HFF-Myc (cell line): Measurements from ENCODE around the gene SNED1.

Source experiments
- DNase-seq: peaks from one replicate; pipeline ENCODE4 v3.0.0-alpha.2; 2011; ENCODE audit warnings: low read depth; ENCODE audit errors: extremely low read depth
- H3K4me3 ChIP-seq: replicated peaks from 2 replicates; pipeline ENCODE4 v1.5.1; 2011; ENCODE audit warnings: low read depth, mild to moderate bottlenecking, control low read depth, low read length
- TF ChIP-seq, protein P1 (sequence below): IDR thresholded peaks from 2 replicates; pipeline ENCODE4 v1.5.1; 2012; ENCODE audit warnings: mild to moderate bottlenecking, low read depth, low read length, control low read depth; ENCODE audit errors: missing control alignments

Gene SNED1

GRCh38 chr2:240981280-240981679 lies 17.1 kb upstream of the SNED1 start:
- TF ChIP-seq, protein P1, sequence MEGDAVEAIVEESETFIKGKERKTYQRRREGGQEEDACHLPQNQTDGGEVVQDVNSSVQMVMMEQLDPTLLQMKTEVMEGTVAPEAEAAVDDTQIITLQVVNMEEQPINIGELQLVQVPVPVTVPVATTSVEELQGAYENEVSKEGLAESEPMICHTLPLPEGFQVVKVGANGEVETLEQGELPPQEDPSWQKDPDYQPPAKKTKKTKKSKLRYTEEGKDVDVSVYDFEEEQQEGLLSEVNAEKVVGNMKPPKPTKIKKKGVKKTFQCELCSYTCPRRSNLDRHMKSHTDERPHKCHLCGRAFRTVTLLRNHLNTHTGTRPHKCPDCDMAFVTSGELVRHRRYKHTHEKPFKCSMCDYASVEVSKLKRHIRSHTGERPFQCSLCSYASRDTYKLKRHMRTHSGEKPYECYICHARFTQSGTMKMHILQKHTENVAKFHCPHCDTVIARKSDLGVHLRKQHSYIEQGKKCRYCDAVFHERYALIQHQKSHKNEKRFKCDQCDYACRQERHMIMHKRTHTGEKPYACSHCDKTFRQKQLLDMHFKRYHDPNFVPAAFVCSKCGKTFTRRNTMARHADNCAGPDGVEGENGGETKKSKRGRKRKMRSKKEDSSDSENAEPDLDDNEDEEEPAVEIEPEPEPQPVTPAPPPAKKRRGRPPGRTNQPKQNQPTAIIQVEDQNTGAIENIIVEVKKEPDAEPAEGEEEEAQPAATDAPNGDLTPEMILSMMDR, result no peak
- no peak for DNase-seq
- no peak overlapping the region for H3K4me3 ChIP-seq

DNA sequence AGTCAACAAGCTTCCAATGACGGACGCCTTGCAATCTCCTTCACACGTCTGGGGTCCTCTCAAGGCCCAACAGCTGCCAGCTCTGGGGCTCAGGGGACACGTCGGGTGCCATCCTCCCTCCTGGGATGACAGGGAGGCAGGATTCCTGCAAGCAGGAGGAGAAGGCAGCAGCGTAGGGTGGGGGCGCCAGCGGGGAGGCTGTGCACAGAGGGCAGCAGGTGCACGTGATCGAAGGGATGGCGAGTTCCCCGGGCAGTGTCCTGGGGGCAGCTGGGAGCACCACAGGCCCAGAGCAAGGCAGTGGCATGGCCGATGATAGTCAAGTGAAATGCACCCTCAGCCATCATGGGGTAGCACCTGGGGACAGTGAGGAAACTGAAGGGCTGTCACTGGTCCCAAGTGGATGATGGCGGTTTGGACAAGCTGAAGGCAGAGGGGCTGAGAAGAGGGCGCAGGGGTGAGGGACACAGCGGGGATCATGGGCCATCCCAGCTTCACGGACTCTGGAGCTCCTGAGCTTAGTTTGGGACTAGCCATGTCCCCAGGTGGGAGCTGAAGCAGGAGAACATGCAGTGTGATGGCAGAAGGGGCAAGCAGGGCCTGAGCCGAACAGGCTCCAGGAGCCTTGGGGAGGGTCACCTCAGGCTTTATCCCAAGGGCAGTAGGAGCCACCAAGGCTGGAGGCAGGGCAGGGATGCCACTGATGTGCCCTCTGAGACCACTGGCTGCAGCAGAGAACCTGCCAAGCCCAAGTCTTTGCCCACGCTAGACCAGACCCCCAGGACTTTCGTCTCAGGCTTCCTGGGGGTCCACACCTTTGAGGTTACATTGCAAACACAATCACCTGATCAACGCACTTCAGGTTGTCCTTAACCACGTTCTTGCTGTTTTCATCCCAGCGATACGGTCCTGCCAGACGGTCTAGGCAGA lies 16.3 kb upstream of the SNED1 start:
- TF ChIP-seq, protein P1, result no peak
- DNase-seq, result no peak
- H3K4me3 ChIP-seq, result no peak overlapping the region

GRCh38 chr2:240982821-240983281 lies 15.6 kb upstream of the SNED1 start:
- TF ChIP-seq, protein P1, result no peak
- DNase-seq, result no peak
- no peak overlapping the region for H3K4me3 ChIP-seq

DNA sequence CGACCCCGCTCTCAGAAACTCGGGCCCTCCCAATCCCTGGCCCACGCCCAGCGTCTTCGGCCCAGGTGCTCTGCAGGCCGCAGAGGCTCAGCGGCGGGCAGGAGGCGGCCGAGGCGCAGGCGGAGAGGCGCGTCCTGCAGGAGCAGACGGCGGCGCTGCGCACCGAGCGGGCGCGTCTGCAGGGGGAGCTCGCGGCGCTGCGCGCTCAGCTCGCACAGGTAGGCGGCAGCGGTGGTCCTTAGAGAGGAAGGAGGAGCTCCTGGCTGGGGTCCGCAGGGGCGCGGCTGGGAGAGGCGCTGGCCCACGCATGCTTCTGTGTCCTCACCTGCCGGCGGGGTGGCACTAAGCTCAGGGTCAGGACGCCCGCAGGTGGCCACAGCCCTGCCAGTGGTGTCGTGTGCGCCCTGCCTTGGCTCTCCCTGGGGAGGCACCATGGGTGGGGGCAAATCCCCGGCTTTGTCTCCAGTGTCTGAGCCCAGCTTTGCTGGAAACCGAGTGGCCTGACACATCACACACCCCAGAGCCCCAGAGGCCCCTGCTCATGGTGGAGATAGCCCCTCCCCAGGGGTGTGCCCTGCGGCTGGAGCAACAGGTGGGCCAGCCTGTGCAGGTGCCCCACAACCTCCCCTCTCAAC lies 14.9 kb upstream of the SNED1 start:
- TF ChIP-seq, protein P1, result no peak
- no peak for DNase-seq
- H3K4me3 ChIP-seq, result no peak overlapping the region

- no peak for DNase-seq
- TF ChIP-seq, protein P1, result no peak
- no peak overlapping the region for H3K4me3 ChIP-seq
Measured at GRCh38 chr2:240983996-240984498, 14.4 kb upstream of the SNED1 start.

DNA sequence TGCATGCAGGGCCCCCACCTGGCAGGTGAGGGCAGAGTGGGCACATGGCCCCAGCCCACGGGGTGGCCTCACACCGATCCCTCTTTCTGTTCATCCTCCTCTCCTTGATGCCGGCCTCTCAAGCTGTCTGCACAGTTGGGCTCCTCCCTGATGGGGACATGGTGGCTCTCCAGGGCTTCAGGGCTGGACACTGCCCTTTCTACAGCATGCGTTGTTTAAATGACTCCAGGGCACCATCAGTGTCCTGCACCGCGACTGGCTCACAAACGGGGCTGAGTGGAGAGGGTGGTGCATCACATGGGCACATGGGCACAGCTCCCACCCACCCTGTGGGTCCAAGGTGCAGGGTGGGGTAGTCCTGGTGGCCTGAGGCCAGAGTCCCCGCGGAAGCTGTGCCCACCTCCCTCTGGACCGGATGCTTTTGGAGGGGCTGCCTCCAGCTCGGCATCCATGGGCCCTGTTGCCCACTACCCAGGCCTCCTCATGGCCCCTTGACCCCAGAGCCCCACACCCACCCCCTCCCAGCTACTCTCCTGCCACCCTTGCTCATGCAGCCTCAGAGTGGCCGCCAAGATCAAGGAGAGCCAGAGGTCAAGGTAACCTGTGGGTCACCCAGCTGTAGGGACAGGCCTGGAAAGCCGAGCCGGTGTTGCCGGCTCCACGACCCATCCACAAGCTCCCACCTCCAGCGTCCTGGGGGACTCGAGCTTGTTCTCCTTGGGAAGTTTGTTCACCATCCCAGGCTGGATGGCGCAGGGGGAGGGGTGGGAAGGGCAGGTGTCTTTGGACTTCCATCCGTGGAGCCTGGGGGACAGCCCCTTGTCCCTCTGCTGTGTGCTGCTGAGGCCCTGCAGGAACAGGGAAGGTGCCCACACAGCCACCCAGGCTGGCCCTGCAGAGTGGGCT lies 12.3 kb upstream of the SNED1 start:
- TF ChIP-seq, protein P1, result no peak
- no peak overlapping the region for H3K4me3 ChIP-seq
- DNase-seq, result no peak
